ENCODE data around the gene TLE3.

GRCh38 chr15:70095408-70096214 lies 2.1 kb downstream of the TLE3 start:
- no peak for TF ChIP-seq POLR2A (IDR thresholded peaks at IDR 0.05)
- no peak for TF ChIP-seq CTCF (IDR thresholded peaks at IDR 0.05)
- TF ChIP-seq EP300 (IDR thresholded peaks at IDR 0.05), result no peak
